Measurements from ENCODE around the gene LMAN1L. TPM values are rescaled to one million over a fixed set of nuclear protein-coding genes. Genes with fewer than 3 reads are reported as not detected.

LMAN1L gene
- total and polyA plus RNA-seq, 2 experiments from 2014 or later = not detected

DNA sequence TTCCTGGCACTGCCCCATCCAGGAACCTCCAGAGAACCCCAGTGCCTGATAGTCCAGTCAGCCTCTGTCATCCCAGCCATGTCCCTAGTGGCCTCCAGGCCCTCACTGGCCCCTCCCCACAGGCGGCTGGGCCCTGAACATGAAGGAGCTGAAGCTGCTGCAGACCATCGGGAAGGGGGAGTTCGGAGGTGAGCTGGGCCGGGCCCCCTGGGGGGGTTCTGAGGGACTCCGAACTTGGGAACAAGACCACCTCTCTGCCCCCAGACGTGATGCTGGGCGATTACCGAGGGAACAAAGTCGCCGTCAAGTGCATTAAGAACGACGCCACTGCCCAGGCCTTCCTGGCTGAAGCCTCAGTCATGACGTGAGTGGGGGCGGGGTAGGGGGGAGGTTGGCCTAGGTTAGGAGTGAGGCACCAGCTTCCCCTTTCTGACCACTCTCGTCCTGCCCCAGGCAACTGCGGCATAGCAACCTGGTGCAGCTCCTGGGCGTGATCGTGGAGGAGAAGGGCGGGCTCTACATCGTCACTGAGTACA, 12.0 kb upstream of the LMAN1L start:
- TF ChIP-seq EZH2 (IDR thresholded peaks at IDR 0.05; ENCODE audit: insufficient read depth, poor library complexity, severe bottlenecking) = no peak
- no peak for TF ChIP-seq EZH2phosphoT487 (IDR thresholded peaks at IDR 0.05; ENCODE audit: insufficient read depth, low read depth)
- H3K27me3 ChIP-seq (replicated peaks; ENCODE audit: insufficient read depth) = no peaks in the 10 kb centered on the region
- H3K27ac ChIP-seq = no peak overlapping the region
- H3K9ac ChIP-seq = no peak overlapping the region
- WGBS, 2 experiments (ENCODE audit: low coverage in 1 of 2, low lambda C conversion rate in 2 of 2, missing lambda C conversion rate in 2 of 2) = 88 to 89% methylated on average over 18 to 20 of the region's 20 CpGs
- H4K20me1 ChIP-seq (ENCODE audit: insufficient read depth) = no peaks in the 10 kb centered on the region
- no peak overlapping the region for H2AFZ ChIP-seq
- in situ Hi-C loops (cut with MboI) = no loop called here
- no peaks in the 10 kb centered on the region for H3F3A ChIP-seq (ENCODE audit: insufficient read depth)
- H3K9me3 ChIP-seq (ENCODE audit: low read depth) = no peaks in the 10 kb centered on the region
- H3K4me2 ChIP-seq (ENCODE audit: unreplicated experiment) = no peak overlapping the region
- H3K4me3 ChIP-seq = no peak overlapping the region
- H3K79me2 ChIP-seq (ENCODE audit: insufficient read depth) = peaks cover 26% of the 10 kb centered on the region
- H3K36me3 ChIP-seq (ENCODE audit: low read depth) = 0 out of 2 replicates have a peak, but pooled peaks cover 5% of the 10 kb centered on the region
- H3K9me2 ChIP-seq (ENCODE audit: insufficient read depth) = no peaks in the 10 kb centered on the region
- H3K4me1 ChIP-seq (ENCODE audit: insufficient read depth) = no peaks in the 10 kb centered on the region
- no peak for DNase-seq

GRCh38 chr15:74801311-74801997, 11.2 kb upstream of the LMAN1L start:
- Histone ChIP-seq H3K79me2 (ENCODE audit: insufficient read depth) (peaks cover 18% of the 10 kb centered on the region), H3K9me2 (ENCODE audit: insufficient read depth) (no peaks in the 10 kb centered on the region), H4K20me1 (ENCODE audit: insufficient read depth) (no peaks in the 10 kb centered on the region), H3K36me3 (ENCODE audit: low read depth) (0 out of 2 replicates have a peak, but pooled peaks cover 5% of the 10 kb centered on the region), H3K4me2 (ENCODE audit: unreplicated experiment) (no peak overlapping the region), H3K27ac (no peak overlapping the region), H3K27me3 (replicated peaks; ENCODE audit: insufficient read depth) (no peaks in the 10 kb centered on the region), H3K9me3 (ENCODE audit: low read depth) (no peaks in the 10 kb centered on the region), H2AFZ (no peak overlapping the region), H3K9ac (no peak overlapping the region), H3K4me3 (no peak overlapping the region), H3K4me1 (ENCODE audit: insufficient read depth) (no peaks in the 10 kb centered on the region), H3F3A (ENCODE audit: insufficient read depth) (no peaks in the 10 kb centered on the region)
- WGBS, 2 experiments (ENCODE audit: low coverage in 1 of 2, low lambda C conversion rate in 2 of 2, missing lambda C conversion rate in 2 of 2) = 94 to 97% methylated on average over 18 of the region's 18 CpGs
- no peak for DNase-seq
- TF ChIP-seq EZH2 (IDR thresholded peaks at IDR 0.05; ENCODE audit: insufficient read depth, poor library complexity, severe bottlenecking) (no peak), EZH2phosphoT487 (IDR thresholded peaks at IDR 0.05; ENCODE audit: insufficient read depth, low read depth) (no peak)
- in situ Hi-C loops (cut with MboI) = no loop called here

GRCh38 chr15:74802290-74802689, 10.3 kb upstream of the LMAN1L start:
- Histone ChIP-seq H3K4me1 (ENCODE audit: insufficient read depth) (no peaks in the 10 kb centered on the region), H3K9ac (no peak overlapping the region), H3K79me2 (ENCODE audit: insufficient read depth) (peaks cover 9% of the 10 kb centered on the region; the same call in 1 of the 2 replicates), H2AFZ (no peak overlapping the region), H3K9me2 (ENCODE audit: insufficient read depth) (no peaks in the 10 kb centered on the region), H3F3A (ENCODE audit: insufficient read depth) (no peaks in the 10 kb centered on the region), H4K20me1 (ENCODE audit: insufficient read depth) (no peaks in the 10 kb centered on the region), H3K9me3 (ENCODE audit: low read depth) (no peaks in the 10 kb centered on the region), H3K27ac (no peak overlapping the region), H3K36me3 (ENCODE audit: low read depth) (0 out of 2 replicates have a peak, but pooled peaks cover 5% of the 10 kb centered on the region), H3K27me3 (replicated peaks; ENCODE audit: insufficient read depth) (no peaks in the 10 kb centered on the region), H3K4me2 (ENCODE audit: unreplicated experiment) (no peak overlapping the region), H3K4me3 (no peak overlapping the region)
- no peak for TF ChIP-seq EZH2phosphoT487 (IDR thresholded peaks at IDR 0.05; ENCODE audit: insufficient read depth, low read depth)
- no peak for TF ChIP-seq EZH2 (IDR thresholded peaks at IDR 0.05; ENCODE audit: insufficient read depth, poor library complexity, severe bottlenecking)
- in situ Hi-C loops (cut with MboI) = no loop called here
- 86 to 97% methylated on average over 13 to 20 of the region's 20 CpGs for WGBS, 2 experiments (ENCODE audit: low coverage in 1 of 2, low lambda C conversion rate in 2 of 2, missing lambda C conversion rate in 2 of 2)
- DNase-seq = no peak

GRCh38 chr15:74802862-74803447, 9.7 kb upstream of the LMAN1L start:
- H2AFZ ChIP-seq = no peak overlapping the region
- no peaks in the 10 kb centered on the region for H3K27me3 ChIP-seq (replicated peaks; ENCODE audit: insufficient read depth)
- 95 to 97% methylated on average over 31 of the region's 31 CpGs for WGBS, 2 experiments (ENCODE audit: low coverage in 1 of 2, low lambda C conversion rate in 2 of 2, missing lambda C conversion rate in 2 of 2)
- H3K9me2 ChIP-seq (ENCODE audit: insufficient read depth) = no peaks in the 10 kb centered on the region
- DNase-seq = no peak
- TF ChIP-seq EZH2 (IDR thresholded peaks at IDR 0.05; ENCODE audit: insufficient read depth, poor library complexity, severe bottlenecking) (no peak), EZH2phosphoT487 (IDR thresholded peaks at IDR 0.05; ENCODE audit: insufficient read depth, low read depth) (no peak)
- 0 out of 2 replicates have a peak, but pooled peaks cover 3% of the 10 kb centered on the region for H3K79me2 ChIP-seq (ENCODE audit: insufficient read depth)
- no peak overlapping the region for H3K4me3 ChIP-seq
- H4K20me1 ChIP-seq (ENCODE audit: insufficient read depth) = no peaks in the 10 kb centered on the region
- no peak overlapping the region for H3K4me2 ChIP-seq (ENCODE audit: unreplicated experiment)
- no peaks in the 10 kb centered on the region for H3F3A ChIP-seq (ENCODE audit: insufficient read depth)
- H3K9ac ChIP-seq = no peak overlapping the region
- no peak overlapping the region for H3K27ac ChIP-seq
- in situ Hi-C loops (cut with MboI) = no loop called here
- no peaks in the 10 kb centered on the region for H3K4me1 ChIP-seq (ENCODE audit: insufficient read depth)
- no peaks in the 10 kb centered on the region for H3K9me3 ChIP-seq (ENCODE audit: low read depth)
- 0 out of 2 replicates have a peak, but pooled peaks cover 5% of the 10 kb centered on the region for H3K36me3 ChIP-seq (ENCODE audit: low read depth)

Measured in GM23248 (cell line).